ENCODE measurements around the gene TLR2.

Gene TLR2

GRCh38 chr4:153745651-153746050 lies 61.6 kb downstream of the TLR2 start:
- ATAC-seq (ENCODE audit: insufficient read depth, low read depth), result no peak
- H3K9ac ChIP-seq (ENCODE audit: low read depth, low read length), result no peak overlapping the region
- H2AFZ ChIP-seq (ENCODE audit: low read depth, low read length), result no peak overlapping the region
- no peak overlapping the region for H3K4me2 ChIP-seq (ENCODE audit: insufficient read depth, low read length)
- H3K27me3 ChIP-seq (ENCODE audit: insufficient read depth, low read length, poor library complexity), result no peaks in the 10 kb centered on the region
- TF ChIP-seq, protein P1, sequence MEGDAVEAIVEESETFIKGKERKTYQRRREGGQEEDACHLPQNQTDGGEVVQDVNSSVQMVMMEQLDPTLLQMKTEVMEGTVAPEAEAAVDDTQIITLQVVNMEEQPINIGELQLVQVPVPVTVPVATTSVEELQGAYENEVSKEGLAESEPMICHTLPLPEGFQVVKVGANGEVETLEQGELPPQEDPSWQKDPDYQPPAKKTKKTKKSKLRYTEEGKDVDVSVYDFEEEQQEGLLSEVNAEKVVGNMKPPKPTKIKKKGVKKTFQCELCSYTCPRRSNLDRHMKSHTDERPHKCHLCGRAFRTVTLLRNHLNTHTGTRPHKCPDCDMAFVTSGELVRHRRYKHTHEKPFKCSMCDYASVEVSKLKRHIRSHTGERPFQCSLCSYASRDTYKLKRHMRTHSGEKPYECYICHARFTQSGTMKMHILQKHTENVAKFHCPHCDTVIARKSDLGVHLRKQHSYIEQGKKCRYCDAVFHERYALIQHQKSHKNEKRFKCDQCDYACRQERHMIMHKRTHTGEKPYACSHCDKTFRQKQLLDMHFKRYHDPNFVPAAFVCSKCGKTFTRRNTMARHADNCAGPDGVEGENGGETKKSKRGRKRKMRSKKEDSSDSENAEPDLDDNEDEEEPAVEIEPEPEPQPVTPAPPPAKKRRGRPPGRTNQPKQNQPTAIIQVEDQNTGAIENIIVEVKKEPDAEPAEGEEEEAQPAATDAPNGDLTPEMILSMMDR (IDR thresholded peaks at IDR 0.05; ENCODE audit: borderline replicate concordance, extremely low read depth, low read length, poor library complexity, severe bottlenecking), result no peak
- no peak for TF ChIP-seq EZH2 (IDR thresholded peaks at IDR 0.05; ENCODE audit: borderline replicate concordance, low read depth, low read length, severe bottlenecking)
- H4K20me1 ChIP-seq (ENCODE audit: insufficient read depth, low read length), result no peaks in the 10 kb centered on the region
- no peak overlapping the region for H3K4me3 ChIP-seq (ENCODE audit: low read depth in 1 of 2, low read length in 2 of 2)
- peaks cover 5% of the 10 kb centered on the region for H3K9me3 ChIP-seq (ENCODE audit: insufficient read depth, low read length, severe bottlenecking)
- no peaks in the 10 kb centered on the region for H3K79me2 ChIP-seq (ENCODE audit: insufficient read depth, low read length)
- no peaks in the 10 kb centered on the region for H3K36me3 ChIP-seq (ENCODE audit: insufficient read depth, low read length)
- H3K4me1 ChIP-seq (ENCODE audit: insufficient read depth, low read length), result peaks cover 13% of the 10 kb centered on the region
- no peak for DNase-seq
- H3K27ac ChIP-seq (ENCODE audit: low read length), result no peak overlapping the region

DNA sequence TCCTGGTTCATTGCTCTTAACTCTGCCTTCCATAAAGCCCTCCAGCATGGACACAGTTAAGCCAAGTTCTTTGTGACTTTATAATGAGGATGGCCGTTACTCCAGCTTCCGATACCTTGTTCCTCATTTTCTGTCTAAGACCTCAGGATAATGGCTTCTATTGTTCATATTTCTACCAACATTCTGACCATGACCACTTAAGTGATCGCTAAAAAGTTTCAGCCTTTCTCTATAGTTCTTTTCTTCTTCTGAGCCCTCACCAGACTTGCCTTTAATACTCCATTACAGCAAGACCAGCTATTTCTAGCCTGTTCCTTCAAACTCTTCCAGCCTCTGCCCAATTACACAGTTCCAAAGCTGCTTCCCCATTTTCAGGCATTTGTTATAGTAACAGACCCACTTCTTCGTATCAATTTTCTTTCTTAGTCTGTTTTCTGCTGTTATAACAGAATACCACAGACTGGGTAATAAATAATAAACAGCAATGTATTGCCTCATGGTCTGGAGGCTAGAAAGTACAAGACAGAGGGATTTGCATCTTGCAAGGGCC lies 63.4 kb downstream of the TLR2 start:
- Histone ChIP-seq H4K20me1 (ENCODE audit: insufficient read depth, low read length) (no peaks in the 10 kb centered on the region), H2AFZ (ENCODE audit: low read depth, low read length) (no peak overlapping the region), H3K27me3 (ENCODE audit: insufficient read depth, low read length, poor library complexity) (no peaks in the 10 kb centered on the region), H3K4me1 (ENCODE audit: insufficient read depth, low read length) (peaks cover 13% of the 10 kb centered on the region), H3K9ac (ENCODE audit: low read depth, low read length) (no peak overlapping the region), H3K4me3 (ENCODE audit: low read depth in 1 of 2, low read length in 2 of 2) (no peak overlapping the region), H3K36me3 (ENCODE audit: insufficient read depth, low read length) (no peaks in the 10 kb centered on the region), H3K4me2 (ENCODE audit: insufficient read depth, low read length) (no peak overlapping the region), H3K27ac (ENCODE audit: low read length) (no peak overlapping the region), H3K9me3 (ENCODE audit: insufficient read depth, low read length, severe bottlenecking) (no peaks in the 10 kb centered on the region), H3K79me2 (ENCODE audit: insufficient read depth, low read length) (no peaks in the 10 kb centered on the region)
- no peak for ATAC-seq (ENCODE audit: insufficient read depth, low read depth)
- no peak for TF ChIP-seq EZH2 (IDR thresholded peaks at IDR 0.05; ENCODE audit: borderline replicate concordance, low read depth, low read length, severe bottlenecking)
- TF ChIP-seq, protein P1 (IDR thresholded peaks at IDR 0.05; ENCODE audit: borderline replicate concordance, extremely low read depth, low read length, poor library complexity, severe bottlenecking), result no peak
- no peak for DNase-seq

- no peak overlapping the region for H3K9ac ChIP-seq (ENCODE audit: low read depth, low read length)
- no peaks in the 10 kb centered on the region for H3K9me3 ChIP-seq (ENCODE audit: insufficient read depth, low read length, severe bottlenecking)
- no peak for TF ChIP-seq EZH2 (IDR thresholded peaks at IDR 0.05; ENCODE audit: borderline replicate concordance, low read depth, low read length, severe bottlenecking)
- TF ChIP-seq, protein P1 (IDR thresholded peaks at IDR 0.05; ENCODE audit: borderline replicate concordance, extremely low read depth, low read length, poor library complexity, severe bottlenecking), result no peak
- H3K4me2 ChIP-seq (ENCODE audit: insufficient read depth, low read length), result no peak overlapping the region
- no peaks in the 10 kb centered on the region for H3K27me3 ChIP-seq (ENCODE audit: insufficient read depth, low read length, poor library complexity)
- H2AFZ ChIP-seq (ENCODE audit: low read depth, low read length), result no peak overlapping the region
- no peak for DNase-seq
- ATAC-seq (ENCODE audit: insufficient read depth, low read depth), result no peak
- H3K4me1 ChIP-seq (ENCODE audit: insufficient read depth, low read length), result peaks cover 13% of the 10 kb centered on the region
- no peaks in the 10 kb centered on the region for H4K20me1 ChIP-seq (ENCODE audit: insufficient read depth, low read length)
- no peak overlapping the region for H3K4me3 ChIP-seq (ENCODE audit: low read depth in 1 of 2, low read length in 2 of 2)
- no peaks in the 10 kb centered on the region for H3K36me3 ChIP-seq (ENCODE audit: insufficient read depth, low read length)
- H3K27ac ChIP-seq (ENCODE audit: low read length), result no peak overlapping the region; the same call in 1 of the 2 replicates
- no peaks in the 10 kb centered on the region for H3K79me2 ChIP-seq (ENCODE audit: insufficient read depth, low read length)
Observed at GRCh38 chr4:153748378-153748777, 64.3 kb downstream of the TLR2 start.
